ENCODE results near the gene TRAPPC2.

Gene TRAPPC2

GRCh38 chrX:13734278-13735172, at the start of gene TRAPPC2, which contains the start of gene OFD1:
TSS of gene TRAPPC2 (minus strand) at chrX:13734620. CDS start at chrX:13719963, 14,657 bp downstream.
TSS of gene OFD1 (plus strand) at chrX:13734748. CDS start at chrX:13735072, 324 bp downstream.
- TF ChIP-seq, protein P1, sequence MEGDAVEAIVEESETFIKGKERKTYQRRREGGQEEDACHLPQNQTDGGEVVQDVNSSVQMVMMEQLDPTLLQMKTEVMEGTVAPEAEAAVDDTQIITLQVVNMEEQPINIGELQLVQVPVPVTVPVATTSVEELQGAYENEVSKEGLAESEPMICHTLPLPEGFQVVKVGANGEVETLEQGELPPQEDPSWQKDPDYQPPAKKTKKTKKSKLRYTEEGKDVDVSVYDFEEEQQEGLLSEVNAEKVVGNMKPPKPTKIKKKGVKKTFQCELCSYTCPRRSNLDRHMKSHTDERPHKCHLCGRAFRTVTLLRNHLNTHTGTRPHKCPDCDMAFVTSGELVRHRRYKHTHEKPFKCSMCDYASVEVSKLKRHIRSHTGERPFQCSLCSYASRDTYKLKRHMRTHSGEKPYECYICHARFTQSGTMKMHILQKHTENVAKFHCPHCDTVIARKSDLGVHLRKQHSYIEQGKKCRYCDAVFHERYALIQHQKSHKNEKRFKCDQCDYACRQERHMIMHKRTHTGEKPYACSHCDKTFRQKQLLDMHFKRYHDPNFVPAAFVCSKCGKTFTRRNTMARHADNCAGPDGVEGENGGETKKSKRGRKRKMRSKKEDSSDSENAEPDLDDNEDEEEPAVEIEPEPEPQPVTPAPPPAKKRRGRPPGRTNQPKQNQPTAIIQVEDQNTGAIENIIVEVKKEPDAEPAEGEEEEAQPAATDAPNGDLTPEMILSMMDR (conservative IDR thresholded peaks at IDR 0.05; ENCODE audit: low read length): no peak
- no peak for TF ChIP-seq EZH2phosphoT487 (IDR thresholded peaks at IDR 0.05; ENCODE audit: borderline replicate concordance)
- H3K4me3 ChIP-seq (ENCODE audit: low read length, poor library complexity, severe bottlenecking): peak within 1 kb of the TSS; percentile 93
- peak within 1 kb of the TSS; percentile 90 for H3K4me2 ChIP-seq (ENCODE audit: low read depth, low read length, poor library complexity, severe bottlenecking)
- H3K36me3 ChIP-seq (ENCODE audit: insufficient read depth, low read length): no peaks in the 10 kb centered on the region
- H3K79me2 ChIP-seq (ENCODE audit: insufficient read depth, low read length): peaks cover 62% of the 10 kb centered on the region
- H2AFZ ChIP-seq (ENCODE audit: low read length): peak within 1 kb of the TSS; percentile 75
- H3K4me1 ChIP-seq (ENCODE audit: insufficient read depth, low read length, poor library complexity, severe bottlenecking): peaks cover 21% of the 10 kb centered on the region
- H3K9me3 ChIP-seq (ENCODE audit: insufficient read depth, low read depth, low read length): no peaks in the 10 kb centered on the region
- H3F3A ChIP-seq (ENCODE audit: low read depth): no peaks in the 10 kb centered on the region
- peak within 1 kb of the TSS; percentile 98 for H3K9ac ChIP-seq (ENCODE audit: low read depth, low read length, poor library complexity, severe bottlenecking)
- peaks cover 12% of the 10 kb centered on the region for H4K20me1 ChIP-seq (ENCODE audit: insufficient read depth, low read length, poor library complexity, severe bottlenecking)
- H3K27me3 ChIP-seq (ENCODE audit: insufficient read depth, low read length, poor library complexity, severe bottlenecking): no peaks in the 10 kb centered on the region
- H3K9me2 ChIP-seq (replicated peaks; ENCODE audit: low read depth, low read length): no peaks in the 10 kb centered on the region

GRCh38 chrX:13780868-13781427, 46.5 kb upstream of the TRAPPC2 start:
- no peaks in the 10 kb centered on the region; the same call in 1 of the 2 replicates for H3K36me3 ChIP-seq (ENCODE audit: insufficient read depth, low read length)
- TF ChIP-seq EZH2phosphoT487 (IDR thresholded peaks at IDR 0.05; ENCODE audit: borderline replicate concordance): no peak
- TF ChIP-seq, protein P1 (conservative IDR thresholded peaks at IDR 0.05; ENCODE audit: low read length): no peak
- H3K9me2 ChIP-seq (replicated peaks; ENCODE audit: low read depth, low read length): no peaks in the 10 kb centered on the region
- H2AFZ ChIP-seq (ENCODE audit: low read length): no peak overlapping the region
- H3K4me1 ChIP-seq (ENCODE audit: insufficient read depth, low read length, poor library complexity, severe bottlenecking): peaks cover 2% of the 10 kb centered on the region
- H3K4me2 ChIP-seq (ENCODE audit: low read depth, low read length, poor library complexity, severe bottlenecking): no peak overlapping the region
- no peaks in the 10 kb centered on the region for H3F3A ChIP-seq (ENCODE audit: low read depth)
- H4K20me1 ChIP-seq (ENCODE audit: insufficient read depth, low read length, poor library complexity, severe bottlenecking): no peaks in the 10 kb centered on the region
- no peaks in the 10 kb centered on the region for H3K9me3 ChIP-seq (ENCODE audit: insufficient read depth, low read depth, low read length)
- H3K79me2 ChIP-seq (ENCODE audit: insufficient read depth, low read length): no peaks in the 10 kb centered on the region
- H3K27me3 ChIP-seq (ENCODE audit: insufficient read depth, low read length, poor library complexity, severe bottlenecking): no peaks in the 10 kb centered on the region
- H3K4me3 ChIP-seq (ENCODE audit: low read length, poor library complexity, severe bottlenecking): no peak overlapping the region
- H3K9ac ChIP-seq (ENCODE audit: low read depth, low read length, poor library complexity, severe bottlenecking): no peak overlapping the region

GRCh38 chrX:13778916-13779315, 44.5 kb upstream of the TRAPPC2 start:
- peaks cover 8% of the 10 kb centered on the region; the same call in 1 of the 2 replicates for H3K36me3 ChIP-seq (ENCODE audit: insufficient read depth, low read length)
- H3K4me2 ChIP-seq (ENCODE audit: low read depth, low read length, poor library complexity, severe bottlenecking): no peak overlapping the region
- H3K27me3 ChIP-seq (ENCODE audit: insufficient read depth, low read length, poor library complexity, severe bottlenecking): no peaks in the 10 kb centered on the region
- H3K4me3 ChIP-seq (ENCODE audit: low read length, poor library complexity, severe bottlenecking): no peak overlapping the region
- TF ChIP-seq EZH2phosphoT487 (IDR thresholded peaks at IDR 0.05; ENCODE audit: borderline replicate concordance): no peak
- TF ChIP-seq, protein P1 (conservative IDR thresholded peaks at IDR 0.05; ENCODE audit: low read length): no peak
- no peak overlapping the region for H2AFZ ChIP-seq (ENCODE audit: low read length)
- H3F3A ChIP-seq (ENCODE audit: low read depth): no peaks in the 10 kb centered on the region
- no peaks in the 10 kb centered on the region for H4K20me1 ChIP-seq (ENCODE audit: insufficient read depth, low read length, poor library complexity, severe bottlenecking)
- H3K9ac ChIP-seq (ENCODE audit: low read depth, low read length, poor library complexity, severe bottlenecking): no peak overlapping the region
- no peaks in the 10 kb centered on the region for H3K9me3 ChIP-seq (ENCODE audit: insufficient read depth, low read depth, low read length)
- H3K4me1 ChIP-seq (ENCODE audit: insufficient read depth, low read length, poor library complexity, severe bottlenecking): peaks cover 2% of the 10 kb centered on the region
- no peaks in the 10 kb centered on the region for H3K79me2 ChIP-seq (ENCODE audit: insufficient read depth, low read length)
- no peaks in the 10 kb centered on the region for H3K9me2 ChIP-seq (replicated peaks; ENCODE audit: low read depth, low read length)
